Pons (tissue), 1 donor: ENCODE data around the gene ARID1B.
A peak's percentile ranks its signal among the peaks of the same experiment; 100 is the strongest.

Experiments used
- DNase-seq: peaks from one replicate; pipeline ENCODE4 v3.0.0-alpha.2; 2016; ENCODE audit warnings: low spot score

Gene ARID1B

DNA sequence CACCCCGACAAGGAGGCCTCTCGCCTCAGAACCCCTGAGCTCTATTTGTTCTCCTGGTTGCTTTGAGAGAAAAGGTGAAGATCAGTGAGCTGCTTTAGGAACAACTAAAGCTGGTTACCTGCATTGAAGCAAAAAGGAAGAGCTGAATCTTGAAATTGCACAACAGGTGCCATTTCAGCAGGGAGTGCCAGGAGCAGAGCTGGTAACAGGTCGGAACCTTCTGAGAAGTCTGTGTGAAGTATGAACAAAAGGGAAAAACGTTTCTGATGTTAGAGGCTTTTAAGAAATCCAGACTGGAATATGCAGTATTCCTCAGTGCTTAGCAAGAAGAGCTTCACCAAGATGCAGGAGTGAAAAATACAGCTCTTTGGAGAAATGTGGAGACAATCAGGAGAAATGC is 382.2 kb downstream of the ARID1B start:
- DNase-seq: no peak

DNA sequence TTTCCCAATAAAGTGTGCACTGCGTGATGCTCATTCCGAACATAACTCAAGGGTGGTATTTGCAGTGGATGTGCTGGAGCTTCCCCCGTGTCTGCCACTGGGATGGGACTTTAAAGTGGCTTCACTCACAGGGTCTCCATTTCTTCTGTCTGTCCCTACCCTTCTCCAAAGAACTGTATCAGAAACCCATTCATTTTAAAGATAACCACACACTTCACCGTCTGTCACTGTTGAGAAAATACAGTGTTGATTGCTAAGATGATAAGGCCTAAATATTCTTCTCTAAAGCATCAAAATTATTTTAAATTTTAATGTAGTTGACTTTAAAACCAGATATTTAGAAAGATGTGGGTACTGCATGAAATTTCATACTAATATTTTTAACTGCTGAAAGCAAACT is 384.7 kb downstream of the ARID1B start:
- no peak for DNase-seq

DNA sequence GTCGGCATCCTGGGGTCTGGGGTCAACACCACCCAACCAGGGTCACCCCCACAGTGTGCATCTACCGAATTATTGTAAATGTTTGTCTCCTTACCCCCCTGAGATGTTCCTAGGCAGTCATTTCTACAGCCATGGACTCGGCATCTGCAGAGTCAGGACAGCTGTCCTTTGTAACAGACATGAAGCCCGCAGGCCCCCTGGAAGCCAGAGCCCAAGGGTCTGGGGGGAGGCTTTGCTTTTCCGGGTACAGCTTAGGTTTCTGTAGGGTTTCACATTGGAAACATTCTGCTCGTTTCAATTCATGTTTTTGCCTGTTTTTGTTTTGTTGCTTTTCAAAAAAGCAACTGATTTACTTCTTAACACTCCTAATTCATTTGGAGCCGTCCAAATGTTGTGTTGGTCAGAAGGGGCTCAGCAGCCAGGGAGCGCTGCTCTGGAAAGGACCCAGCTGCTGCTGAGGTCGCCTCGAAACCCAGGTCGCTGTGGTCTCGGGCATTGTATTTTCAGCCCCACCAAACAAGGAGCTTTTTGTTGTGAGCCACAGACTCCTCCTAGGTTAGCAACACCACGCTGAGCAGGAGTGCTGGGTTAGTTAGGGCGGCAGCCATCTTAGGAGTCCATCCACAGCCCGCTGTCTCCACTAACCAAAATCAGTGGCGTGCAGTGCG is 385.7 kb downstream of the ARID1B start:
- no peak for DNase-seq

DNA sequence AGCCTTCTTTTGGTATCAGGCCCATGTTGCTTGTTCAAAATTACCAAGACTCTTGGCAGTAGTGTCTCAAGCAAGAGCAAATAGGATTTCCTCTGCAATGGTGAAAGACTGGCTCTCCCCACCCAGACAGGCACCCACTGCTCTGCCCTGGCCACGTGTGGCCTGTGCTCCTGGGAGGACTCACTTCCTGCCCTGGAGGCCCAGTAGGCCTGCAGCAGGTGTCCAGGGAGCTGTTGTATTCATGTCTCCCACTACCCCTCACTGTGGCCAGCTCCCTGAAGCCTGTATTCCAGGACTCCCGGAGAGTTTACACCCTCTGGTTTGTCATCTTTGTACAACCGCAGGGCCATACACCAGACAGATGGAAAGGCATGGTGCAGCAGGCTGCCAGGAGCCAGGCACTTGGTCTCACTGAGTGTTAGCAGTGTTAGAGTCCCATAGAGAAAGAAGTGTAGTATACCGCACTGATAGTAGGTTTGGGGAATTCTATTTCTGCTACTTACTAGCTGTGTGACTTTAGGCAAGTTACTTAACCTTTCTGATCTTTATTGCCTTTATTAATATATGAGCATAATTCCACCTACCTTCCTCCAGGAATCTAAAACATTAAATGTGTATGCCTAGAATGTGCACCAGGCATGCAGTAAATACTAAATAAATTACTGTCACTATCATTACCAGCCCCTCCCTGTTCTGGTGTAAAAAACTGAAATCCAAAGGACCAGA is 386.4 kb downstream of the ARID1B start:
- DNase-seq: no peak

DNA sequence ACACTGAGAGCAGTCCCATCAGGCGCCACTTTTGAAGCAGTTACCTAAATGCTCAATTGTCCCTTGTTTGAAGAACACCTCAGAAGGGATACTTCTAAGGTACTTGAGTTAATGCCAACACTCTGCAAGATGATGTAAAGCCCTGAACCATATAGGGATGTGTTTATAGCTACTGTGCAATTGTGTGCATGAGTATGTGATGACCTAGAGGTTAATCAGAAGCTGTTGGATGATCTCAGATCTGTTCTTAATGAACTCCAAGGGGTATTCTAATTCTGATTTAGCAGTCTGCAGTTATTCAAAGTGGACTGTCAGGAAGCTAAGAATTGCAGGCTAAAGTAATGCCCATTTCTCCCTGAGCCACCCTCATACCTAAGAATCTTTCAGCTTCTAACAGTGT is 387.8 kb downstream of the ARID1B start:
- no peak for DNase-seq

DNA sequence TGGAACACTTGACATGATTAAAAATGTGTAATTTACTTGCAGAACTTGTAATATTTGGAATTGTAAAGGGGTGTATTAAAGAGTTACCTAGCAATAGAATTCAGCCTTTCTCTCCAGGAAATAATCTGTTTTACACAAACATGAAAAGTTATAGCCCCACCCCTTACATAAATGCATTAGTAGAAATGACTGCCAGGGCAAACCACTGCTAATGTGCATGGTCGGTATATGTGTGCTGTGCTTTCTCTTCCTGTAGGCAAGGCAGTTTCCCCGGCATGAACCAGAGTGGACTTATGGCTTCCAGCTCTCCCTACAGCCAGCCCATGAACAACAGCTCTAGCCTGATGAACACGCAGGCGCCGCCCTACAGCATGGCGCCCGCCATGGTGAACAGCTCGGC is 389.6 kb downstream of the ARID1B start:
- DNase-seq: no peak

DNA sequence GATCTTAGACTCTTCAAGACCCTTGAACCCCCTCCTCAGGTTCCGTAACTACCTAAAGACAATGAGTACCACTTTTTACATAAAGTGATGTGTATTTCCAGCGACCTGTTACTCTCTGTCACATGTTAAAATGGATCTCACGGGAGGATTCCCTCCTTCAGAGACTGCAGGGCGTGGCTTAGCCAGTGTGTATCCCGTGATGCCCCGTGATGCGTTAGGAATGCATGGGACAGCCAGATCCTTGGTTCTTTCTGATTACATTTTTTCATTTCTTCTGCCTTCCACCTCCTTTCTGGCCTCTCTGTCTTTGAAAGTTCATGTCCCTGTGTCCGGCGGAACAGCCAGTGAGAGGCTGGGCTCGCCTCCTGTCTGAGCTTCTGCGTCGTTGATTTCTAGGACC is 390.7 kb downstream of the ARID1B start:
- no peak for DNase-seq

DNA sequence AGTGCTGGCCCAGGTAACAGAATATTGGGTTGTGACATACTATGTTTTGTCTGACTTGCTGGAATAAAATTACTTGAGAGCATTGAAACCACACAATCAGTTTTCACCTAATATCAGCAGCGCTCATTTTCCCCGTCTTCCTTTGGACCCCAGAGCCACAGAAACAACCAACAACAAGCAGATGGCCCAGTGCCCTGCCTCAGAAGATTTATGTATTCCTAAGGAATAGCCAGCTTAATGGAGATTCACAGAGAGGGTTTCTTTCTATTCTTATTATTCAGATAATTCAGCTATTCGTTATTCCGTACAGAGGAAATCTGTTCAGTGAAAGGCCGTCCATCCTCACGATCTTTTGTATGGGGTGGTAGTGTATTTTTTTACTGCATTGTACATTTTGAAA is 391.3 kb downstream of the ARID1B start:
- DNase-seq: no peak

DNA sequence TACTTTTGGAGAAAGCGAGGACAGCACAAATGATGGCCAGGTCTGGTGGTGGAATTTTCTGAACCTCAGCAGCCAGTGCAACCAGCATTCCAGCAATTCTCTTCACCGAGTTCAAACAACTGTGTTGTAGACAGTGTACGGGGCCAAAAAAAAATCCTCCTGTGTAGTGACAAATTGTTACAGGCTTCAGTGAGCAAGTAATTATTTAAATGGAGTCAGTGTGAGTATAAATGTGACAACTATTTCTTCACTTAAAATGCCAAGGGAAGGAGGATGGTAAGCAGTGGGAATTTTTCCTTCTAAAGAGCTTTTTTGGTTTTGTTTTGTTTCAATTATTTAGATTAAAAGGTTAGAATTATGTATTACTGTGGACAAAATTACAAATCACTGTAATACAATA is 392.0 kb downstream of the ARID1B start:
- no peak for DNase-seq

DNA sequence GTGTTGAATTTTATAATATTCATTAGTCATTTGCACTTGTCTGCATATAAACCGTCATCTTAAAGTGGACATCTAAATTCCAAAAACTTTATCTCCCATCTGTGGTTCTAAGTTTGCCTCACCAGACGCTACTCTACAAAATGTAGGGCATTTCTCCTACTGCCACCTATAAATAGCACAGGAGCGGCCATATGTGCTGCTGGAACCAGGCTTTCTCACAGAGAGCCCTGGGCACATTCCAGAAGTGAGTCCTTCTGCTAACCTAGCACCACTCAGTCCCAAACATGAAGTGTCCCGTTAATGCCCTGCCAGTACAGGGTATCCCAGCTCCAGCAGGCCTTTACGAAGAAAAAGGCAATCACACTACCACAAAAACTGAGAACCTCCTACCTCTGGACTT is 392.5 kb downstream of the ARID1B start:
- DNase-seq: no peak

DNA sequence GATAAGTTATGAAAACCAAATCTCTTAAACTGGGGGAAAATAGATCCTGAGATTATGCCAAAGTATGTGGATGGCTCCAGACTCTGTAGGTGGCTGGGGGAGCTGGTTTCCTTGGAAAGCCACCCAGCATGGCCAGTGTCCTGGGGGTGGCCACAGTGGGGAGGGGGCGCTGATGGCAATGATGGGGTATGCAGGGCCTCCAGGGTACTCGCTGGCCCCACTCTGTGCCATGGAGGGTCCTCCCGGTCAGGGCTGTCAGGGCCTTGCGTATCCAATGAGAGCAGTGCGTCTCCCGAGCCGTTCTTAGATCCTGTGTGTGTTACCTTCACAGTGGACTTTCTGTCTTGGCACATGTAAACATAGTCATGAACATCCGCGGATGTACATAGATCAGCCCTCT is 393.4 kb downstream of the ARID1B start:
- no peak for DNase-seq

DNA sequence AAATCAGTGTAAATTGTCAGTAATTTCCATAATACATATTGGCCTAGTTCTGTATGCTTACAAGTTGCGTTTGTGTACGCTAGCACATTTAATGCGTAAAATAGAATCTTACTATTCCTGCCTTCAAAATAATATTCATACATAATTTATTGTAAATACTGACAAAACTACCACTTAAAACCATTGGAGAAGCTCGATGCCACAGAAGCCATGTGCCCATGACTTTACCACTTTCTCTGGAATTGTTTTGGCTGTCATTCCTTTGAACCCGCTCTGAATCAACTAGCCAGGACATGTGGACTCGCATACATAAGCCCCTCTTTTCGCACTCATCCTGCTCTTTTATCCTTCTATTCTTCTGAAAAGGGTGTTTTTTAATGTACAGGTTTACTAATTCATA is 394.6 kb downstream of the ARID1B start:
- DNase-seq: no peak

DNA sequence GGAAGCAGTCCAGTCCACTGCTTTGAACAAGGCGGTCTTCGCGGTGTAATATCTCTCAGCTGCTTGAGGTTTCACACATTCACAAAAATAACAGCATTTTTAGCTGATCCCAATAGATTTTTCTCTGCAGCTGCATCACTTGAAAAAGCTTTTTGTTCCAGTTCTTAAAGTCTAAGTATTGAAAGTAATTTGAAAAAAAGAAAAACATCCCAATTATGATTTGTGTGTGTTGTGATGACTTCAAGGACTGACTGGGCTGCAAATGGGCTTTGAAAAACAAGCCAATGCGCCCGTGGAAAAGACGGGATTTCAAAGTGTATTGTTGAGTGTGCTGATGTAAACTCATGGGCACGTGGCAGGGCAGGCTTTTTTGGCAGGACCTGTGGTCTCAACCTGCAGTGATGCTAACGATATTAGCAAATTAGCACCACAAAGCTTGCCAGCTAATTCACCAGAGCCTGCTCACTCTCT is 395.1 kb downstream of the ARID1B start:
- DNase-seq: no peak

DNA sequence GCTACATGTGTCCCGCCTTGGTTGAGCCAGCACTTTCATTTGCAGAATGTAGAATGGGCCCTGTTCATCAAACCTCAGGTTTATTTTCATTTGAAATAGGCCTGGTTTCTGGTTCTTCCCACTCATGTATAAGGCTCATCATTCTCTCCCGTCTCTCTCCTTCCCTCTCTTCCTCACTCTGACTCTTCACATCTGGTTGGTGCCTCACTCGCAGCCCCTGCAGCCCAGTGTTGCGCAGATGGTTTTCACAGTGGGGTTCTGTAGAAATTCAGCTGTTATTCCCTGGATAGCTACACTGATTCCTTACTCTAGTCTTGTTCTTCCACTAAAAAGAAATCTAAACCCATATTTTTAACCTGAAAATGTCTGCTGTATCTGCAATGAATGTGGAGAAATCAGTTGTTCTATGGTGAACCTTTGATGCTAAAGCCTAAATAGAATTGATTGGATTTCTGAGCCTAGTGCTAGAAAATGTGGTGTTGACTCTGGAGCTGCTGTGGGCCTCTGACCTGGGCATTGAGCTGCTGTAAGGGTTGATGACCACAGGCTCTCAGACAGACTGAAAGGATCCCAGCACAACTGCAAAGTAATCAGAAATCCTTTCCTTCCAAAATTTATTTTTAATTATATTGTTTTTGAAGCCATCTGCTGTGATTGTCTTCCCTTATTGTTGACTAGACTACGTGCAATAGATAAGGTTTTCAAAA is 395.8 kb downstream of the ARID1B start:
- DNase-seq: peak; percentile 28

DNA sequence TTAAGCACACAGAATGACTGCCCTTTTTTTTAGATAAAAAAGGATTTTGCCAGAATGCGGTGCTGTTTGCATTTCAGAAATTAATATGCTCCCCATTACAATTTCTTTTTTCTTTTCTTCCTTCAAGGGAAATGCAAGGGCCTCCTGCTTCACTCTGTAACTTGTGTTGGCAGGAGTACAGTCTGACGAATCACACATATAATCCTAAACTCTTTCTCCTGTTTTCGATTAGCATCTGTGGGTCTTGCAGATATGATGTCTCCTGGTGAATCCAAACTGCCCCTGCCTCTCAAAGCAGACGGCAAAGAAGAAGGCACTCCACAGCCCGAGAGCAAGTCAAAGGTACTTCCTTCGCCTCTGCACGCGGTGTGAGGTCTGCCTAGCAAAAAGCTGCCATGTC is 396.6 kb downstream of the ARID1B start:
- no peak for DNase-seq

DNA sequence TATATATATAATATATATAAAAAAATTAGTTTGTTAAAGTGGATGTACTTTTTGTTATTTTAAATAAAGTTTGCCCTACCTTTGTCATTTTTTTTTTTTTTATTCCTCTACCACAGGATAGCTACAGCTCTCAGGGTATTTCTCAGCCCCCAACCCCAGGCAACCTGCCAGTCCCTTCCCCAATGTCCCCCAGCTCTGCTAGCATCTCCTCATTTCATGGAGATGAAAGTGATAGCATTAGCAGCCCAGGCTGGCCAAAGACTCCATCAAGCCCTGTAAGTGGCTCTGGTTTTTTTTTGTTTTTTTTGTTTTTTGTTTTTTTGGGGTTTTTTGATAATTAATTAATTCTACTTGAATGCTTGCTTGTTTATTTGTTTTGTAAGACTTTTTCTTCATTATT is 397.6 kb downstream of the ARID1B start:
- no peak for DNase-seq

DNA sequence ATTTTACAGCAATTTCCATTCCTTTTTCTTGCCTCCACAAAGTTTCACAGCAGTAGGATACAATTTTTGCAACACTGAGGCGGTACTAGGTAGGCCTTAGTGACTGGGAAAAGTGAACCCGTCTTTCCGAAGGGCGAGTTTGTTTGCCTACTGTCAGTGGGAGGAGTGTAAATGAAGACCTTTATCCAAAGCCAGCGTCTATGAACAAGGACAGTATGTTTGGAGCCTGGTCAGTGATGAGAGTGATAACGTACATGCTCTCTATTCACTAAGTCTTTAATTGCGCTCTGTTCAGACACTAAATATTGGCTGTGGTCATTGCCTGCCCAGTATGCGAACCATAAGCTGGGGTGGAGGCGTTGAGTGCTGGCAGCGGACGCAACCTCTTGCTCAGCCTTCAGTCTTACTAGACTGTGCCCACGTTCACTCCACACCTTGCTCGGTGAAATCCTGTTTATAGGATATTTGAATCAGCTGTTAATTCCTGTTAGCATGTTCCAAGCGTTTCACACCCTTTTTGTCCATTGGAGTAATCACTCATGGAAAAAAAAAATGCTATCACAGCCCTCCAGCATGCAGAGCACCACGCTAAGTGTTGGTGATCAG is 400.7 kb downstream of the ARID1B start:
- DNase-seq: peak; percentile 18

DNA sequence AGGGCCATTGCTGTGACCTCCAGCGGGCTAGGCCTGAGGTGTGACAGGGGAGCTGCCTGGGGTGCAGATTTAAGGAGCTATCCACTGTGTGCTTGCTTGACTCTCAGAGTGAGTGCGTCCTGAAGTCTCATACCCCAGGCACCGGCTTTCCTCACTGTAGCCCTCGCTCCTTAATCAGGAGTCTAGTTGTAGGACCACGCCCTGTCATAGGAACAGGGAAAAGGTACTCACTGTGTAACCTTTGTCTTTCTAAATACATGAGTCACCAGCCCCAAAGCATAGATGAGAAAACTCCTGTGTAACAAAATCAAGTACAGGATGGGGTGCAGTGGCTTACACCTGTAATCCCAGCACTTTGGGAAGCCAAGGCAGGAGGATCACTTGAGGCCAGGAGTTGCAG is 404.5 kb downstream of the ARID1B start:
- DNase-seq: no peak

DNA sequence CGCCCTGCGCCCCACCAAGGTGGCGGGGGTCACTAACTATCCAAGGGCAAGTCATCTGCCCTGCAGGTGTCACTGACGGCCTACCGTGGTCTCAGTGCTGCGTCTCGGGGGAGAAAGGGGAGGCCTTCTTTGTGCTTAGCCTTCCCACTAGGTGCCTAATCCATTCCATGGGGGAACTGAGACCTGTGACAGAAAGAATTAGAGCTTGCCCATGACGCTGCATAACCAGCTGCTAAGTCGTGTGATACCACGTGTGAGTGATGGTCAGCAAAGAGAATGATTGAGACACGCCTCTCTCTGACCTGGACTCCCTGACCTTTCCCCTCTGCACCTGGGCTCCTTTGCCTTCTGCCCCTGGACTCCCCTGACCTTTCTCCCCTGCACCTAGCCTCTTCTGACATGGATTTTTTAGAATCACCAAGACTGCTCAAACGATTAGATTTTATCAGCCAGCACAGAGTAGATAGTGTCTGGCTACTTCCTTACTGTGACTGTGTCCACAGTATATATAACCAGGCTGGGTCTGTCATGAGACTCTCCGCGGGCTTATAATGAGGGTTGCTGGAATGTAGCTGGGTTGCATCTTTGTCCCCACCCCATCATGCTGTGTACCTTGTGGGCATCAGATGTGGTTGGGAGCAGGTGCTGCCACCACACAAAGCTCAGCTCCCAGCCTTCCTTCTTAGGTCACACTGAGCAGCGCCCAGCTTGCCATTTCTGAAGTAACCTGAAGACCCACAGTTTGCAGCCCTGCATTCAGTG is 405.5 kb downstream of the ARID1B start:
- DNase-seq: no peak

DNA sequence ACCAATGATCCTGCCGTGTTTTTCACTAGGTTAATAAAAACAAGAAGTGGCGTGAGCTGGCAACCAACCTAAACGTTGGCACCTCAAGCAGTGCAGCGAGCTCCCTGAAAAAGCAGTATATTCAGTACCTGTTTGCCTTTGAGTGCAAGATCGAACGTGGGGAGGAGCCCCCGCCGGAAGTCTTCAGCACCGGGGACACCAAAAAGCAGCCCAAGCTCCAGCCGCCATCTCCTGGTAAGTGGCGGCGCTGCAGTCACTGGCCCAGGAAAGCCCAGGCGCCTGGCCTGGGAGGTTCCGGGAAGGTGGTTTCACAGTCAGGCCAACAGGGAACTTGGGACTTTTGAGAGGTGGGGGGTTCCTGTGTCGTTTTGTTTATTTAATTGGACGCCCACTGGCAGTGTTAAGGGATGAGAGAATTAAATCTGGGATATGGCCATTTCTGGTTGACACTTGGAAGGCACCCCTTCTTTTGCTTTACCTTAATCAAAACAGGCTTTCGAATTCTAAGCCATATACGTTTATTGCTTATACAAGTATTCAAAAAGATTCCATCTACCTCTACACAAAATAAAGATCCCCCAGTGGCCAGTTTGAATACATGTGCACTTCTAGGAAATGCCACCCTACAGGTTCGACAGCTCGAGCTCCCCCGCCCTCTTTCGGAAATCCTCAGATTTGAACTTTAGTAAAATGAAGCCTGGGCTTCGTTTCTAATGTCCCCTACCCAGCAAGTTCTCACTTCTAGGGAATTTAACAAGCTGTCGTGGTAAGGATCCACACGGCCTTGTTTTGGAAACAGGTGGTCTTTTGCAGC is 407.2 kb downstream of the ARID1B start:
- DNase-seq: peak; percentile 54

DNA sequence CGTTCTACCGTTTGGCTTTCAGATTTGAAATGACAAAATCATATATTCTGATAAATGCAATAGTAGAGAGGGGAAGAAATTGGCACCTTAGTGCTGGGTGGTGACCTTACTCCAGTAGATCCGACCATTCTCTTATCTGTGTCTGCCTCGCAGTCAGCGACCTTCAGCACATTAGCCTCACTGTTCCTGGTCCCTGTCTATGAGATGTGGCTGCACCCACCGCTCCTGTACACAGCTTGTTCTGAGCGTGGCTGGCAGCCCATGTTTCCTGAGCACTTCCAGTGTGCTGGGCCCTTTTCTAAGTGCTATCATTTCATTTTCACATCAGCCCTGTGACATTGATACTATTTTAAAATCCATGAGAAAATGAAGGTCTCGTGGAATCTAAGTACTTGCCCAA is 408.0 kb downstream of the ARID1B start:
- DNase-seq: no peak
